ENCODE data around the gene SELENOO.
"Not testable (repeated sequence)": the region's sequence is repeated elsewhere in the genome, so short reads cannot be mapped to it uniquely, and the experiment has no call there.

Gene SELENOO, protein sequence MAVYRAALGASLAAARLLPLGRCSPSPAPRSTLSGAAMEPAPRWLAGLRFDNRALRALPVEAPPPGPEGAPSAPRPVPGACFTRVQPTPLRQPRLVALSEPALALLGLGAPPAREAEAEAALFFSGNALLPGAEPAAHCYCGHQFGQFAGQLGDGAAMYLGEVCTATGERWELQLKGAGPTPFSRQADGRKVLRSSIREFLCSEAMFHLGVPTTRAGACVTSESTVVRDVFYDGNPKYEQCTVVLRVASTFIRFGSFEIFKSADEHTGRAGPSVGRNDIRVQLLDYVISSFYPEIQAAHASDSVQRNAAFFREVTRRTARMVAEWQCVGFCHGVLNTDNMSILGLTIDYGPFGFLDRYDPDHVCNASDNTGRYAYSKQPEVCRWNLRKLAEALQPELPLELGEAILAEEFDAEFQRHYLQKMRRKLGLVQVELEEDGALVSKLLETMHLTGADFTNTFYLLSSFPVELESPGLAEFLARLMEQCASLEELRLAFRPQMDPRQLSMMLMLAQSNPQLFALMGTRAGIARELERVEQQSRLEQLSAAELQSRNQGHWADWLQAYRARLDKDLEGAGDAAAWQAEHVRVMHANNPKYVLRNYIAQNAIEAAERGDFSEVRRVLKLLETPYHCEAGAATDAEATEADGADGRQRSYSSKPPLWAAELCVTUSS

GRCh38 chr22:50200461-50201190 is at the start of gene SELENOO:
TSS of gene SELENOO (plus strand) at chr22:50201011. CDS start at chr22:50201037, 26 bp downstream.
- DNase-seq = no peak

- DNase-seq = no peak
Observed at GRCh38 chr22:50151571-50152537, 49.0 kb upstream of the SELENOO start.

DNA sequence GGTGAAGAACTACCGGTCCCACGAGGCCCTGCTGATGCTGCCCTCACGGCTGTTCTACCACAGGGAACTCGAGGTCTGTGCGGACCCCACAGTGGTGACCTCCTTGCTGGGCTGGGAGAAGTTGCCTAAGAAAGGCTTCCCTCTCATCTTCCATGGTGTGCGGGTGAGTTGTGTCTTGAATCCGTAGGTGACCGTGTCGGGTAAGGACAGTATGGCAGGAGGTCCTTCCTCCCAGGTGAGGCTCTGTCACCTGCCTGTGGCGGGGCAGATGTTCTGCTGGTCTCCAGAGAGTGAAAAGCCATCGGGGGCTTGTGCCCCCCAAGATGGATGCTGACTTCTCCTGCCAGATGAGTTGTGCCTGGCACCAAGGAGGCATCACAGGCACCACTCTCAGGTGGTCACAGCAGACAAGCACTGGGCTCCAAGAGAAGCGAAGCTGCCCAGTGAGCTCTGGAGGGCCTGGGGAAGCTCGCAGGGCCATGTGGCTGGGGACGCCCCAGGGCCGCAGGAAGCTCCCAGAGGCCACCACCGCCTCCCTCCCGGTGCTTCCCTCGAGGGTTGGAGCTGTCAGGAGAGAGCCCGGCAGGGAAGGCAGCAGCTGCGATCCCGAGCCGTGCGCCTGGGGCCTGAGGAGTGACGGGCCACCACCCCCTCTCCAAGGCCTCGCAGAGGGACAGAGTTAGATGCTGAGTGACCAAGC is 47.6 kb upstream of the SELENOO start:
- no peak for DNase-seq

DNA sequence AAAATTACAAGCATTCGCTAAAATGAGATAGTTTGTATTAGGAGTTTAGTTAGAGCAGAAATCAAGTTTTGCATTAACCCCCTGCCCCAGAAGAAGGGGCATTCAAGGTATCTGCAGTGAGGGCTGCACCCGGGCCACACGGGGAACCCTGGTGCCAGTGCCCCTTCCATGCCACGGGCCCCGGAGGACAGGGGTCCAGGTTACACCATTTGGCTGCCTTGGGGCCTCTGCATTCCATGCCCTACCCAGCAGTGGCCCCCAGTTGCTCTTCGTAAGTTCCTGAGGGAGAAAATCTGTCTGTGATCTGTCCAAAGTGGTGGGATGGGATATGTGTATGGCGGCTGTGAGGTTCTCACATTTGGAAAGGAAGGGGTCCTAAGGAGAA is 47.1 kb upstream of the SELENOO start:
- no peak for DNase-seq

DNA sequence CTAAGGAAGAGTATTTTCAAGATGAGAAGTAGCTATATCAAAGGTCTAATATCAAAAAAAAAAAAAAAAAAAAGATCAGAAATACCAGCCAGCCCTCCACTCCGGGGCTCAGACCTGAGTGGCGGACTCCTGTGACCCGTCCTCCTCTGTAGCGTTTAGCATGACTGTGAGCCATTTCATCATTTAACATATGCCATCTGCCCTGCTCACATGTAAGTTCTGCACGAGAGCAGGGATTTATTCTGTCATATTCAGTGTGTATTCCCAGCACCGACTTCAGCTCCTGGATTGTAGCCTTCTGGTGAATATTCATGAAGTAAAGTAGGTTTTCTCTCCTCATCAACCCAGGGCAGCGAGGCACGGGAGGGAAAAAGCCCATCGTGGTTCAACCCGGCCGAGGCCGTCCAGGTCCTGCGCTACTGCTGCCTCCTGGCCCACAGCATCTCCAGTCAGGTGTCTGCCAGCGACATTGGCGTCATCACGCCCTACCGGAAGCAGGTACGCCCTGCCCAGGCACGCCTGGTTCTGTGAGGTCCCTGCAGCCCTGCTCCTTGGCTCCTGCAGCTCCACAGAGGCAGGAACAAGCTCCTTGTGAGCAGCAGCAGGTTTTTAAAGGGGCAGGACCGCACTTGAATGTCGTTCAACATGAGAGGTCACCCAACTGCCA is 43.0 kb upstream of the SELENOO start:
- no peak for DNase-seq

- no peak for DNase-seq
Observed at GRCh38 chr22:50160947-50161346, 39.9 kb upstream of the SELENOO start.

DNA sequence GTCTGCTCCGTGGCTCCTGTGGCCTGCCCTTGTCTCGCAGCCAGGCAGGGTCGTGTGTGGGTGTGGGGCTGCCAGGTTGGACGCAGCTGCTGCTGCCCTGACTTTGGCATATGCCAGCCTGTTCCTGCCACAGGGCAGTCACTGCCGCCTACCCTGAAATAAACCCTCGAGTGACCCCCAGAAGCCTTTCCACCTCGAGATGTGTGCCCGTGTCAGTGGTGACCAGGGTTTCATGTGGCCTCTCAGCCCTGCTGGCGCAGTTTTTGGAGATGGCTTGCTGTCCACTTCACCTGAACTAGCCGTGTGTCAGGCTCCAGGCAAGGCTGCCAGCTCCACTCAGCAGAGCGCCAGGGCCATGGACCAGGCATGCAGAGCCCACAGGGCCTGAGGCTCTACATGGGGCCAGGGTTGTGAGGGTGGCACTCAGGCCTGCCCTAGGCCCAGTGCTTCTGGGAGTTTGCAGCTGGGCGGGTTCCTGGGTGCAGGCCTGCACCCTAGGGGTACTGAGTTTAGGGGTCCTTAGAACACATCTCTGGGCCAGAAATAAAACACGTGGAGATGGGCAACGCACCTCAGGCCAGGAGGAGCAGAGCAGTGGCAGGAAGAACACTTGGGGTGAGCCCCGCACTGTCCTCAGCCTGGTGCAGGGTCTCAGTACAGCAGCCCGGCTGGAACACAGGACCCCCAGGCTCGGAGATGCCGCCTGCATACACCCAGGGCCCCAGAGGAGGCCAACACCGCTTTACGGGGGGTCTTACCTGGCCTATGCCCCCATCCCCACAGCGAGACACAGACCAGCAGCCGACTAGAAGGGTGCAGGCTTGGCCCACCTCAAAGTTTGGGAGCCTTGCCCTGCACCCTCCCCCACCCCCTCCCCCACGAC is 39.1 kb upstream of the SELENOO start:
- DNase-seq = no peak

- DNase-seq = no peak
Observed at GRCh38 chr22:50162391-50162956, 38.3 kb upstream of the SELENOO start.

DNA sequence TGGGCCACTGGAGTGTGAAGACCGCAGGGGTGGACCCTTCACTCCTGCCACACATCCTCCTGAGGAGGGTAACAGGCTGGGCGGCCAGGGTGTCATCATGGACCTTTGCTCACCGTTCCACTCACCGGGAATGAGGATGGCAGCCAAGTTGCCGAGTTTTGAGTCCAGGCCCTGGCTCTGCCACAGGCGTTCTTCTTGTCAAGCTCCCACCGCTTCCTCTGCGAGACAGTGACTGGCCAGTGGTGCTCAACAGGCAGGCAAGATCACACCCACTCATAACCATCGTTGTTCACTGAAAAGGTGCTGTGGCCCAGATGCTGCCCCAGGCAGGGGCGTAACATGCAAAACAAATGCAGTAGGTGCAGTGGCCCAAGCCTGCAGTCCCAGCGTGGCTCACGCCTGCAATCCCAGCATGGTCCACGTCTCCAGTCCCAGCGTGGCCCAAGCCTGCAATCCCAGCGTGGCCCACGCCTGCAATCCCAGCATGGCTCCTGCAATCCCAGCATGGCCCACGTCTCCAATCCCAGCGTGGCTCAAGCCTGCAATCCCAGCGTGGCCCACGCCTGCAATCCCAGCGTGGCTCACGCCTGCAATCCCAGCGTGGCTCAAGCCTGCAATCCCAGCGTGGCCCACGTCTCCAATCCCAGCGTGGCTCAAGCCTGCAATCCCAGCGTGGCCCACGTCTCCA is 35.2 kb upstream of the SELENOO start:
- no peak for DNase-seq

GRCh38 chr22:50167689-50168489 is 32.9 kb upstream of the SELENOO start:
- no peak for DNase-seq

DNA sequence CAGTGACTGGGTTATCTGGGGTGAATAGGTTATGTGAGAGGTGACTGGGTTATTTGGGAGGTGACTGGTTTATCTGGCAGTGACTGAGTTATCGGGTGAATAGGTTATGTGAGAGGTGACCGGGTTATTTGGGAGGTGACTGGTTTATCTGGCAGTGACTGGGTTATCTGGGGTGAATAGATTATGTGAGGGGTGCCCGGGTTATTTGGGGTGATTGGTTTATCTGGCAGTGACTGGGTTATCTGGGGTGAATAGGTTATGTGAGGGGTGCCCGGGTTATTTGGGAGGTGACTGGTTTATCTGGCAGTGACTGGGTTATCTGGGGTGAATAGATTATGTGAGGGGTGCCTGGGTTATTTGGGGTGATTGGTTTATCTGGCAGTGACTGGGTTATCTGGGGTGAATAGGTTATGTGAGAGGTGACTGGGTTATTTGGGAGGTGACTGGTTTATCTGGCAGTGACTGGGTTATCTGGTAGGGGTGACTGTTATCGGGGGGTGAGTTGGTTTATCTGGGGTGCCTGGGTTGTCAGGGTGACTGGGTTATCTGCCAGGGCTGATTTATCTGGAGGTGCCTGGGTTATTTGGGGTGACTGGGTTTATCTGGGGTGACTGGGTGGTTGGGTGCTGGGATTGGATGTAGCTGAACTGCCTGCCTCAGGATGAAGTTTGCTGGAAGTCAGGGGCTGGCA is 32.2 kb upstream of the SELENOO start:
- DNase-seq = not testable (repeated sequence)

DNA sequence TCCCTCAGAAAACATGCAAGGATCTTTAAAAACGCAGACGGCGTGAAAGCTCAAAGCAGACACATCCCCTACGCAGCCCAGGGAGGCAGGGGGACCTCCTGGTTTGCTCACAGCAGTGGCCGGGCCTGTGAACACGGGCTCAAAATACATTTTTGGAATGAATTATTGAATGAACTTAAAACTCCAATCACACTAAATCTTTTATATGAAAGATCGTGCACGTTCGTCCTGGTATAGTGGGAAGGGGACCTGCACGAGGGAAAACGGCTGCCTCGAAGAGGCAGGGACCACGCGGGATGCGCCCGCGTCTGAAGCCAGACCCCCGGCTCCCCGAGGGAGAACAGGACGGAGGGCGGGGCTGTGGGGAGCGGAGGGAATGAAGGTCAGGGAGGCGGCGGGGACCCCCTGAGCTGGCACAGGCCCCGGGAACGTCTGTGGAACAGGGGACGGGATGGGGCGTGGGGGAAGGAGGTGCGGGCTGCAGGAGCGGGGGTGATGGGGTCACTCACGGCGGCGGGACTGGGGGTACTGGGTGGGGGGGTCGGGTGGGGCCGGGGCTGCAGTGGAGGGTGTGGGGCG is 31.5 kb upstream of the SELENOO start:
- no peak for DNase-seq

- DNase-seq = no peak
Observed at GRCh38 chr22:50169774-50170341, 31.0 kb upstream of the SELENOO start.

DNA sequence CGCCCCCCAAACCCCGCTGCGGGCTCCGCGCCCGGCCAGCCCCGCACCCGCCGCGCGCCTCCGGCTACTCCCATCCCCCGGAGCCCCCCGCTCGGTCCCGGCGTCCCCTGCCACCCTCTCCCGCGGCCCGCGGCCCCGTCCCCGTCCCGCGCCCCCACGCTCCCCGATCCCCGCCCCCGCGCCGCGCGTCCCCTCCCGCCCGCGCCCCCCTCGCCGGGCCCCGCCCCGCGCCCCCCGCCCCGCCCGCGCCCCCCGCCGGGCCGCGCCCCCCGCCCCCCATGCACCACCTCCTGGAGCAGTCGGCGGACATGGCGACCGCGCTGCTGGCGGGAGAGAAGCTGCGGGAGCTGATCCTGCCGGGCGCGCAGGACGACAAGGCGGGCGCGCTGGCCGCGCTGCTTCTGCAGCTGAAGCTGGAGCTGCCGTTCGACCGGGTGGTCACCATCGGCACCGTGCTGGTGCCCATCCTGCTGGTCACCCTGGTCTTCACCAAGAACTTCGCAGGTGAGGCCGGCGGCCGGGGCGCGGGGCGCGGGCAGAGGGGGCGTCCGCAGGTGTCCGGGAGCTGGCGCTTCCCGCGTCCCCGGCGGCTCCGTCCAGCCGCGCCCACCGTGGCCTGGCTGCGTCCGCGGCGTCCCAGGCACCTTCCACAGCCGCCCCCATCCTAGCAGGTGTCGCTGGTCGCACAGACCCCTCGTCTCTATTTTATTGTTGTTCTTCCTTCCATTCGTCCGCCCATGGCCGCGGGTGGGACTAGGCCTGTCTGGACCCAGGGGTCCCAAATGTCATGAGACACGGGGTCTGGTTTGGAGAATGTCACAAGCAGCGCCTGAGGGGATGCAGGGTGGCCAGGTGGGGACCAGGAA is 30.1 kb upstream of the SELENOO start, which contains the start of gene PANX2:
TSS of gene PANX2 (plus strand) at position 279 of the 866 bp plus-strand sequence. CDS start at position 279, 0 bp downstream.
- DNase-seq = no peak

DNA sequence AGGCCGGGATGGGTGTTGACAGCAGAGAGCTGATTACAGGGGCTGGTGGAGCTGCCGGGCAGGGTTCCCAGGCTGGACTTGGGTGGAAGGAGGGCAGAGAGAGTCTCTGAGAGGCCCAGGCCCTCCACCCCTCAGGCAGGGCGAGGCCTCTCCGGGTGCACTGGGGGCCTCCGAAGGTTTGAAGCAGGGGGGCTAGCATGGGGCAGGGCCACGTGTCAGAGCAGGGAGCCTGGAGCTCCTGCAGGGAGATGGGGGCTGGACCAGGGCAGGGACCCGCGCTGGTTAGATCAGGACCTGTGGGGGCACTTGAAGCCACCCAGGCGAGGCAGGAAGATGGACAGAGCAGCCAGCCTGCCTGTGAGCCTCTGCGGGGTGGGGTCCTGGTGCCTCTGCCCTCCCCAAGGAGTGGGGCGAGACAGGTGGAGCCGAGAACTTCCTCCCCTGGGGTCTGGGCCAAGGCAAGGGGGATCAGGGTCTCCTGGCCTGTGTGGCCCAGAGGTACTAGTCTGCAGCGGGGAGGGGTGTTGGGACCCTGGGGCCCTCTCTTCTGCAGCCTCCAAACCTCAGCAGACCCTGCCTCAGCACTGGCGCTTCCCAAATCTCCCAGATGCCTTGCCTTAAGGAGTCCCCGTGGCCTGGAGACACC is 29.4 kb upstream of the SELENOO start:
- DNase-seq = no peak
